ENCODE data around the gene RAB3IL1. TPM values are rescaled to one million over a fixed set of nuclear protein-coding genes. Genes with fewer than 3 reads are reported as not detected.

RAB3IL1 gene
- total and polyA plus RNA-seq, 3 donors from 2014 or later: 57.7 to 88.2 (median 65.8) TPM

DNA sequence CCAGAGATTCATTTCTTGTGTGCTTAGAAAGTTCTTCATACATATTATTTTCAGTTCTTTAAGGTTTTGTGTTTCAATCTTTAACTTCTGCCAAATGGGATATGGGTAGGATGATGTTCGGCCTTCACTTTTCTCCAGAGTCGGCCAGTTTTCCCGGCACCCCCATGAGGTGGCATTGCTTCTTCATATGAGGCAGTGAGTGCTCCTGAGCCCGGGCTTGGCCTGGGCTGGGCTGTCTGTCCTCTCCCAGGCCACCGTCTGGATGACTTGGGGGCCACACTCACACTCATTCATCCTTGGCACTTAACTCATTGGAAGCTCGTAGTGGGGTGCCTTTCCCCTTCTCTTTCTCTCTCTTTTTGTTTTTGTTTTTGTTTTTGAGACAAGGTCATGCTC is 65.5 kb downstream of the RAB3IL1 start:
- 56% methylated on average over 6 of the region's 6 CpGs for WGBS, 2 donors
- Histone ChIP-seq H3K36me3 (ENCODE audit: low read depth, missing control alignments) (no peaks in the 10 kb centered on the region), H3K4me1 (peaks cover 52% of the 10 kb centered on the region), H3K27ac (peak overlapping the region; percentile 59 to 77), H3K4me3 (no peak overlapping the region), H3K27me3 (no peaks in the 10 kb centered on the region), H3K9me3 (no peaks in the 10 kb centered on the region)
- TF ChIP-seq, protein P1, sequence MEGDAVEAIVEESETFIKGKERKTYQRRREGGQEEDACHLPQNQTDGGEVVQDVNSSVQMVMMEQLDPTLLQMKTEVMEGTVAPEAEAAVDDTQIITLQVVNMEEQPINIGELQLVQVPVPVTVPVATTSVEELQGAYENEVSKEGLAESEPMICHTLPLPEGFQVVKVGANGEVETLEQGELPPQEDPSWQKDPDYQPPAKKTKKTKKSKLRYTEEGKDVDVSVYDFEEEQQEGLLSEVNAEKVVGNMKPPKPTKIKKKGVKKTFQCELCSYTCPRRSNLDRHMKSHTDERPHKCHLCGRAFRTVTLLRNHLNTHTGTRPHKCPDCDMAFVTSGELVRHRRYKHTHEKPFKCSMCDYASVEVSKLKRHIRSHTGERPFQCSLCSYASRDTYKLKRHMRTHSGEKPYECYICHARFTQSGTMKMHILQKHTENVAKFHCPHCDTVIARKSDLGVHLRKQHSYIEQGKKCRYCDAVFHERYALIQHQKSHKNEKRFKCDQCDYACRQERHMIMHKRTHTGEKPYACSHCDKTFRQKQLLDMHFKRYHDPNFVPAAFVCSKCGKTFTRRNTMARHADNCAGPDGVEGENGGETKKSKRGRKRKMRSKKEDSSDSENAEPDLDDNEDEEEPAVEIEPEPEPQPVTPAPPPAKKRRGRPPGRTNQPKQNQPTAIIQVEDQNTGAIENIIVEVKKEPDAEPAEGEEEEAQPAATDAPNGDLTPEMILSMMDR (IDR thresholded peaks at IDR 0.05): no peak
- no peak for TF ChIP-seq POLR2A (IDR thresholded peaks at IDR 0.05)
- DNase-seq: no peak
- intact Hi-C loops (cut with DNase I; ENCODE audit: low total_unique reads): no loop called here

DNA sequence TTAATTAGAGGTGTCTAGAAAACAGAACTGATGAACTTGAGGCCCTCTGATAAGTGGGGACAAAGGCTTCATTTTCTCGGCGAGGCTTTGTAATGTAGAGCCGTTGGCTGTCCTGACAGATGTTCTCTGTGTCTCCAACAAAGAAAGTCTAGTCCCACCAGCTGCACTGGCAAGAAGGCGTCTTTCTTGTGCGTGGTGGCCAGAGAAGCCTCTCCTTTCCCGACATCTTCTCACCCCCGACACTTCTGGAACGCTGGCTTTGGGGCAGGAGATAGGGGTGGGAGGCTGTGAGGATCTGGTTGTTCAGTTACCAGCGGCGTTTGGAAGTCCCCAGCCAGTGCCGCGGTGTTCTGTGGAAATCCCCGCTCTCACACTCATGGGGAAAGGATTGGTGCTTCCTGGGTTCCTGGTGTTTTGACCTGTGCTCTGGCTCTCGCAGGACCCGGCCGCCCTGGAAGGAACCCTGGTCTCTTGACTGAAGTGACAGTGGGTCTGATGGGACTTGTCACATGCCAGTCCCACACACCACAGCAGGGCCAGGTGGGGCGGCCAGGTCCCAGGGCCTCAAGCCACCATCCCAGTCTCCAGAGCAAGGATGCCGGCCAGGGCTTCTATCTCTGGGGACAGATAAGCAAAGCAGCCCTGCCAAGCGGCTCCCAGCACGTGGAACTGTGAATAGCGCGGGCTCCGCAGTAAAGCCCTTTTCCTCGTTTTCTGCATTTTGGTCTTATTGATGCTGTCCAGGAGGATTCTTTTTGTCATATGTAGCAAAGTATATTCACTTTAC is 66.1 kb downstream of the RAB3IL1 start:
- H3K9me3 ChIP-seq: no peaks in the 10 kb centered on the region
- H3K27ac ChIP-seq: peak overlapping the region; percentile 59 to 77
- H3K36me3 ChIP-seq (ENCODE audit: low read depth, missing control alignments): no peaks in the 10 kb centered on the region
- H3K4me1 ChIP-seq: peaks cover 55% of the 10 kb centered on the region
- peak; percentile 87 for DNase-seq
- 40 to 56% methylated on average over 24 of the region's 24 CpGs for WGBS, 2 donors
- TF ChIP-seq, protein P1 (IDR thresholded peaks at IDR 0.05): no peak
- no peak for TF ChIP-seq POLR2A (IDR thresholded peaks at IDR 0.05)
- H3K27me3 ChIP-seq: no peaks in the 10 kb centered on the region
- no peak overlapping the region for H3K4me3 ChIP-seq
- intact Hi-C loops (cut with DNase I; ENCODE audit: low total_unique reads): no loop called here

DNA sequence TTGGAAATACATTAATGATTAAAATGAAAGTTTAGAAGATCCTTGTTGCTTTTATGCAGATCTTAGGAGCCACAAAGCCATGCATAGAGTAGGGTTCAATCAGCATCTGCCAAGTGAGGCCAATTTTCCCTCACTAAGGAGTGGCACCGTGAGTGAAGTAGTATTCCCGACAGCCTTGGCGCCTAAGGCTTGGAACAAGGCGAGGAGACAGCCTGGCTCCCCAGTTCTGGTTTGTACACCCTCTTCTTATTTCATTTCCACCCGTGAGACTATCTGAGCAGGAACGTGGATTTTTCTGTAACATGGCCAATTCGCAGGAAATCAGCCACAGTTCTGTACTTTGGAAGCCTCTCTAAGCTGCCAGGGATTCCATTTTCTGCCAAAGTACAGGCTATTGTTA is 66.7 kb downstream of the RAB3IL1 start:
- TF ChIP-seq, protein P1 (IDR thresholded peaks at IDR 0.05): no peak
- TF ChIP-seq POLR2A (IDR thresholded peaks at IDR 0.05): no peak
- no peak overlapping the region for H3K4me3 ChIP-seq
- peak overlapping the region; percentile 16 to 77 for H3K27ac ChIP-seq
- WGBS, 2 donors: 31 to 53% methylated on average over 7 of the region's 7 CpGs
- intact Hi-C loops (cut with DNase I; ENCODE audit: low total_unique reads): no loop called here
- no peaks in the 10 kb centered on the region for H3K9me3 ChIP-seq
- H3K27me3 ChIP-seq: no peaks in the 10 kb centered on the region
- no peaks in the 10 kb centered on the region for H3K36me3 ChIP-seq (ENCODE audit: low read depth, missing control alignments)
- DNase-seq: no peak
- peaks cover 59% of the 10 kb centered on the region for H3K4me1 ChIP-seq

DNA sequence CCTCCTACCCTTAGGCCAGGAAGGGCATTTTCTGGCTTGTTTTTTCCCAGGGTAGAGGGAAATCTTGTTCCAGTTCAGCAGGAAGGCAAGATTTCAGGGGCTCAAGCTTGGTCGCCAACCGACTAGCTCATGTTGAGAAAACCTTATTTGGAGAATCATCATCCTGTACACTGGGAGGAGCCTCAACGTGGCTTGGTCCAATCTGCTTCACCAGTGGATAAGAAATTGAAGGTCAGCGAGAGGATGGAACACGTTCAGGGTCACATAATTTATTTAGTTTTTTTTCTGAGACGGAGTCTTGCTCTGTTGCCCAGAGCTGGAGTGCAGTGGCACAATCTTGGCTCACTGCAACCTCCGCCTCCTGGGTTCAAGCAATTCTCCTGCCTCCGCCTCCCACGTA is 68.7 kb downstream of the RAB3IL1 start:
- TF ChIP-seq POLR2A (IDR thresholded peaks at IDR 0.05): no peak
- TF ChIP-seq, protein P1 (IDR thresholded peaks at IDR 0.05): no peak
- Histone ChIP-seq H3K9me3 (no peaks in the 10 kb centered on the region), H3K4me1 (peaks cover 48% of the 10 kb centered on the region), H3K27ac (no peak overlapping the region), H3K27me3 (no peaks in the 10 kb centered on the region), H3K36me3 (ENCODE audit: low read depth, missing control alignments) (no peaks in the 10 kb centered on the region), H3K4me3 (no peak overlapping the region)
- no peak for DNase-seq
- intact Hi-C loops (cut with DNase I; ENCODE audit: low total_unique reads): no loop called here
- WGBS, 2 donors: 72% methylated on average over 9 of the region's 9 CpGs
